CD4-positive, alpha-beta T cell treated with Interleukin-4 for 4 hours (primary cell): ENCODE measurements around the gene ZNF718.
"Not testable (repeated sequence)": the region's sequence is repeated elsewhere in the genome, so short reads cannot be mapped to it uniquely, and the experiment has no call there.

Experiments
- DNase-seq: peaks from one replicate; pipeline ENCODE4 v3.0.0-alpha.2; 2020

The ZNF718 gene

GRCh38 chr4:124275-125081 lies at the start of gene ZNF718:
Gene ZNF718, plus strand, starts transcription at chr4:124501. Its CDS starts 170 bp downstream, at chr4:124671.
- peak; percentile 95 for DNase-seq

- no peak for DNase-seq
Observed at GRCh38 chr4:85951-86350, 38.4 kb upstream of the ZNF718 start.

GRCh38 chr4:86559-87324 lies 37.6 kb upstream of the ZNF718 start:
- not testable (repeated sequence) for DNase-seq

GRCh38 chr4:98386-98785 lies 25.9 kb upstream of the ZNF718 start:
- DNase-seq, result no peak

- no peak for DNase-seq
Observed at GRCh38 chr4:99863-100262, 24.4 kb upstream of the ZNF718 start.

- DNase-seq, result no peak
Observed at GRCh38 chr4:107083-107443, 17.2 kb upstream of the ZNF718 start.

- DNase-seq, result no peak
Observed at GRCh38 chr4:107444-108429, 16.6 kb upstream of the ZNF718 start.

- no peak for DNase-seq
Observed at GRCh38 chr4:112771-113170, 11.5 kb upstream of the ZNF718 start.

GRCh38 chr4:113732-114131 lies 10.6 kb upstream of the ZNF718 start:
- DNase-seq, result no peak

- no peak for DNase-seq
Observed at GRCh38 chr4:114149-114548, 10.2 kb upstream of the ZNF718 start.

- no peak for DNase-seq
Observed at GRCh38 chr4:116499-116898, 7.8 kb upstream of the ZNF718 start.

- no peak for DNase-seq
Observed at GRCh38 chr4:120616-121015, 3.7 kb upstream of the ZNF718 start.

- DNase-seq, result peak; percentile 49
Observed at GRCh38 chr4:121408-122084, 2.8 kb upstream of the ZNF718 start.

- DNase-seq, result not testable (repeated sequence)
Observed at GRCh38 chr4:123922-124274, 403 bp upstream of the ZNF718 start.

GRCh38 chr4:125091-125771 lies 930 bp downstream of the ZNF718 start:
- DNase-seq, result no peak

GRCh38 chr4:125833-126232 lies 1.5 kb downstream of the ZNF718 start:
- DNase-seq, result no peak

- DNase-seq, result no peak
Observed at GRCh38 chr4:132483-132882, 8.2 kb downstream of the ZNF718 start.

- no peak for DNase-seq
Observed at GRCh38 chr4:138935-139334, 14.6 kb downstream of the ZNF718 start.

GRCh38 chr4:139691-140090 lies 15.4 kb downstream of the ZNF718 start:
- DNase-seq, result no peak

- DNase-seq, result no peak
Observed at GRCh38 chr4:146621-147020, 22.3 kb downstream of the ZNF718 start.

GRCh38 chr4:147233-147632 lies 22.9 kb downstream of the ZNF718 start:
- DNase-seq, result no peak
